ENCODE results near the gene FANCF. TPM values are rescaled to one million over a fixed set of nuclear protein-coding genes. Genes with fewer than 3 reads are reported as not detected.
A peak's percentile ranks its signal among the peaks of the same experiment; 100 is the strongest.

The FANCF gene, protein sequence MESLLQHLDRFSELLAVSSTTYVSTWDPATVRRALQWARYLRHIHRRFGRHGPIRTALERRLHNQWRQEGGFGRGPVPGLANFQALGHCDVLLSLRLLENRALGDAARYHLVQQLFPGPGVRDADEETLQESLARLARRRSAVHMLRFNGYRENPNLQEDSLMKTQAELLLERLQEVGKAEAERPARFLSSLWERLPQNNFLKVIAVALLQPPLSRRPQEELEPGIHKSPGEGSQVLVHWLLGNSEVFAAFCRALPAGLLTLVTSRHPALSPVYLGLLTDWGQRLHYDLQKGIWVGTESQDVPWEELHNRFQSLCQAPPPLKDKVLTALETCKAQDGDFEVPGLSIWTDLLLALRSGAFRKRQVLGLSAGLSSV
- total RNA-seq: 10 to 100 TPM in 3 of 4 donors, 1 to 10 TPM in 1; 10.0 to 11.6 (median 11.4) TPM

DNA sequence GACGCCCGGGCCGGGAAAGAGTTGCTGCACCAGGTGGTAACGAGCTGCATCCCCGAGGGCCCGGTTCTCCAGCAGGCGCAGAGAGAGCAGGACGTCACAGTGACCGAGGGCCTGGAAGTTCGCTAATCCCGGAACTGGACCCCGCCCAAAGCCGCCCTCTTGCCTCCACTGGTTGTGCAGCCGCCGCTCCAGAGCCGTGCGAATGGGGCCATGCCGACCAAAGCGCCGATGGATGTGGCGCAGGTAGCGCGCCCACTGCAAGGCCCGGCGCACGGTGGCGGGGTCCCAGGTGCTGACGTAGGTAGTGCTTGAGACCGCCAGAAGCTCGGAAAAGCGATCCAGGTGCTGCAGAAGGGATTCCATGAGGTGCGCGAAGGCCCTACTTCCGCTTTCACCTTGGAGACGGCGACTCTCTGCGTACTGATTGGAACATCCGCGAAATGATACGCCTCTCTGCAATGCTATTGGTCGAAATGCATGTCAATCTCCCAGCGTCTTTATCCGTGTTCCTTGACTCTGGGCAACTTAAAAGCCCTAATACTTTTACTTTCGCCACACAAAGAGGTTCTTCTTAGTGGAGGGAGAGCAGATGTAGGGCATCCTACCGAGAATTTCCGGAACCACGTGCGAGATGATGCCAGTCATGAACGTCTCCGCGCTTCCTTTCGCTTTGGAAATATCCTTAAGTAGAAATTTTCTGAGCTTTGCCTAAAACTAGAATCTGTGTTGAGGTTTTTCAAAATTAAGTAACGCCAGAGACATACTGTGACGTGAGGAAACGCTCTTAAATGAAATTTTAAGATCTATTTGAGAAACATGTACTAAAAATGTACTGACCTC lies at the start of gene FANCF:
Gene FANCF (minus strand): TSS at position 376 of the 840 bp plus-strand sequence. CDS start 13 bp downstream, at position 363.
- Histone ChIP-seq H3K9me3 (no peaks in the 10 kb centered on the region), H3K4me1 (peaks cover 0 to 16% (median 4%) of the 10 kb centered on the region in 4 donors), H3K27ac (peak within 1 kb of the TSS; percentile 89 to 97 (median 92)), H3K36me3 (no peaks in the 10 kb centered on the region), H3K4me3 (peak within 1 kb of the TSS; percentile 78 to 93 (median 83)), H3K27me3 (no peaks in the 10 kb centered on the region)
- DNase-seq: peak; percentile 95 to 99 (median 96)
- no peak for TF ChIP-seq CTCF (IDR thresholded peaks at IDR 0.05)
- TF ChIP-seq POLR2A (IDR thresholded peaks at IDR 0.05): peak in 1 of 2 donors; percentile 54

DNA sequence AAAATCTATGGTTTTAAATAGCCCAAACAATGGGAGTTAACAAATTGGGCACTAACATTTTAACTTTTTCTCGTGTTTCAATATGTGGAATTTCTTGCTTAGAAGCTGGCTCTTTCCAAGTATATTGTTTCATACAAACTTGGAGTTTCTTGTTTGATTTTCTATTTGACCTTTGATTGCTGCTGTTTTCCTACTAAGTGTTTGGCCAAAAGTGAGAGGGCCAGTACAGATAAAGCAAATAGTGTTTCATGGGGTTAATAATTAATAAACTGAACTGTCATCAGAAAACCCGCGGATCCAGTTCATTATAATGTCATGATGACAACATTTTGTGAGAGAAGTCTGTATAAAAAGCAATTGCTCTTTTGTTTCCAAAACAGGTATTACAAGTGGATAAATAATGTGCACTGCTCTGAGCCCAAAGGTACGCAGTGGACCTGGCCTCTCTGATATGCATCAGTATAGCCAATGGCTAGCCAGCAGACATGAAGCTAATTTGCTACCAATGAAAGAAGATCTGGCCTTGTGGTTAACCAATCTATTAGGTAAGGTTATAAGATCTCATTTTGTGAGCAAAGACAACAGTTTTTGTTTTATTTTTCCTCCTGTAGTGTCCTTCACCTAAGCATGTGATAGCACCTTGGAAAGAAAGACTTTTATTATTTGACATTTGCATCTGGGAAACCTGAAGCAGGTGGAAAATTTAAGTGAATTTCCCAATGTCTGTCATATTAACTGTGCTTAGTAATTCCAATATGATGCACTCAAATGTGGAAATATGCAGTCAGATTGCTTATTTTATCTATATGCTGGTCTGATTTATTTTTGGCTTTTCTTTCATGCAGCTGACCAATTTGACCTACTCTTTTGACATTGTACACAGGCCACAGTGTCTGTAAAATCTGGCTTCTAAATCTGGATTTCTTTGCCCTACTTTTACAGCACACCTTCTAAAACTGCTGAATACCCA lies 49.1 kb upstream of the FANCF start:
- Histone ChIP-seq H3K27ac (no peak overlapping the region), H3K36me3 (no peaks in the 10 kb centered on the region), H3K9me3 (no peaks in the 10 kb centered on the region), H3K27me3 (no peaks in the 10 kb centered on the region), H3K4me1 (no peaks in the 10 kb centered on the region), H3K4me3 (no peak overlapping the region)
- TF ChIP-seq CTCF (IDR thresholded peaks at IDR 0.05): no peak
- TF ChIP-seq POLR2A (IDR thresholded peaks at IDR 0.05): no peak
- no peak for DNase-seq

DNA sequence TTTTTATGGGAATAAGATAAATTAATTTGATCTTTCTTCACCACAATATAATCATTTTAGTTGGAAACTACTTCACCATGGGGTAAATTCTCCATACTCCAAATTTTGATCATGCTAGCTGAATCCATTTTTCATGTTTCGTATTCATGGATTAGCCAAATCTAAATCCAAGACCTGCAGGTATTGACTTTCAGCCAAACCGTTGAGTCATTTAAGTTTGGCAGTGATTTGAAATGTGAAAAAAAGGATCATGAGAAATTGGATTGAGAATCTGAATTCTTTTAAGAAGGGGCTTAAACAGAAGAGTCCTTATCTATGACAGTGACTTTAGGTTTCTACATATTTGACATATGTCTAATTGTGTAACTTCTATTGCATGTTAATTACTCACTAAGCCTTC lies 46.1 kb upstream of the FANCF start:
- Histone ChIP-seq H3K9me3 (no peaks in the 10 kb centered on the region), H3K36me3 (no peaks in the 10 kb centered on the region), H3K4me1 (peaks cover 0 to 6% (median 0%) of the 10 kb centered on the region in 4 donors), H3K4me3 (no peak overlapping the region), H3K27me3 (no peaks in the 10 kb centered on the region), H3K27ac (no peak overlapping the region)
- TF ChIP-seq CTCF (IDR thresholded peaks at IDR 0.05): no peak
- no peak for TF ChIP-seq POLR2A (IDR thresholded peaks at IDR 0.05)
- DNase-seq: no peak

DNA sequence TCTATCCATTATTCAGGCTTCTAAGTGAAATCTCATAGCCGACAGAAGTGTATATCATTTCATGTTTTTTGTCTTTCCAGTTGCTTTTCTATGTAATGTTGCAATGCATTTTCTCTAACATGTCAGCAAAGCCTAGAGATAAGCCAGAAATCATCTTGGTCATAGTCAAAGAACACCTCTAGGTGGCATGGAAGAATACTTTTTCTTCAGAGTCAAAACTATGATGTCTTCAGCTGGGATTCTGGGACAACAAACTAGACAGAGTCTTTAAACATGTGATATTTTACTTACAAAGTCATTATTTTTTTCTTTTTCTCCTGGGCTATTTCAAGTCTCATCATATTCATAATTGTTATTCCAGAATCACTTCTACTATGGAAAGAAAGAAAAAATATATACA lies 45.2 kb upstream of the FANCF start:
- H3K9me3 ChIP-seq: no peaks in the 10 kb centered on the region
- H3K4me3 ChIP-seq: no peak overlapping the region
- peaks cover 0 to 15% (median 0%) of the 10 kb centered on the region in 4 donors for H3K4me1 ChIP-seq
- H3K27ac ChIP-seq: no peak overlapping the region
- TF ChIP-seq CTCF (IDR thresholded peaks at IDR 0.05) (peak in 4 of 6 experiments; percentile 8 to 65 (median 64)), POLR2A (IDR thresholded peaks at IDR 0.05) (no peak)
- no peaks in the 10 kb centered on the region for H3K36me3 ChIP-seq
- no peaks in the 10 kb centered on the region for H3K27me3 ChIP-seq
- no peak for DNase-seq

- no peak for DNase-seq
- H3K36me3 ChIP-seq: no peaks in the 10 kb centered on the region
- no peaks in the 10 kb centered on the region for H3K27me3 ChIP-seq
- H3K4me1 ChIP-seq: peaks cover 0 to 16% (median 0%) of the 10 kb centered on the region in 4 donors
- H3K27ac ChIP-seq: no peak overlapping the region
- H3K4me3 ChIP-seq: no peak overlapping the region
- H3K9me3 ChIP-seq: no peaks in the 10 kb centered on the region
- no peak for TF ChIP-seq CTCF (IDR thresholded peaks at IDR 0.05)
- no peak for TF ChIP-seq POLR2A (IDR thresholded peaks at IDR 0.05)
Observed at GRCh38 chr11:22669368-22669767, 43.7 kb upstream of the FANCF start.

Measured in Peyer's patch (tissue), 4 donors.